ENCODE data around the gene FYCO1. TPM values are rescaled to one million over a fixed set of nuclear protein-coding genes. Genes with fewer than 3 reads are reported as not detected.

The FYCO1 gene
- total and polyA plus RNA-seq, 2 of the 8 experiments (the other 6 are each of a cell fraction or from before 2014, with no cell fraction given): 4.8 to 10.8 TPM

GRCh38 chr3:45986303-45986982, 9.2 kb downstream of the FYCO1 start:
- Histone ChIP-seq H3K79me1 (ENCODE audit: low read depth, low read length) (peaks cover 10% of the 10 kb centered on the region), H3K36me3 (ENCODE audit: control insufficient read depth in 2 of 4, insufficient read depth in 4 of 4, low read length in 3 of 4) (peaks cover under 1 to 30% (median 22%) of the 10 kb centered on the region in 4 experiments; a peak in 7 of 8 replicates), H2BK12ac (ENCODE audit: low read depth, low read length) (no peak overlapping the region), H3K9me3 (ENCODE audit: insufficient read depth in 2 of 2, low read depth in 1 of 2, low read length in 1 of 2) (no peaks in the 10 kb centered on the region), H4K20me1 (replicated peaks in 1 of 2; ENCODE audit: control insufficient read depth in 1 of 2, insufficient read depth in 2 of 2, low read length in 2 of 2) (peaks cover 0 to 6% of the 10 kb centered on the region in 2 experiments), H3K4me2 (ENCODE audit: insufficient read depth in 1 of 2, low read depth in 2 of 2, low read length in 2 of 2) (no peak overlapping the region), H3K23ac (ENCODE audit: insufficient read length) (no peak overlapping the region), H2AK5ac (ENCODE audit: low read depth, low read length) (no peak overlapping the region), H3K9ac (replicated peaks in 1 of 4; ENCODE audit: extremely low read depth in 1 of 4, low read depth in 3 of 4, low read length in 3 of 4) (no peak overlapping the region), H3K27ac (ENCODE audit: low read depth, low read length) (no peak overlapping the region), H3K79me2 (ENCODE audit: control insufficient read depth in 1 of 2, insufficient read depth in 2 of 2, low read length in 2 of 2) (peaks cover 0 to 53% of the 10 kb centered on the region in 2 experiments; a peak in 2 of 4 replicates), H4K5ac (ENCODE audit: insufficient read length, low read depth, low read length) (no peak overlapping the region), H3K56ac (replicated peaks; ENCODE audit: insufficient read length, low read depth, low read length) (no peak overlapping the region), H3K27me3 (replicated peaks in 1 of 4; ENCODE audit: control insufficient read depth in 3 of 4, extremely low read depth in 1 of 4, insufficient read depth in 3 of 4, low read length in 3 of 4) (no peaks in the 10 kb centered on the region), H3K4me3 (ENCODE audit: extremely low read depth in 1 of 4, insufficient read depth in 2 of 4, low read depth in 3 of 4, low read length in 4 of 4) (no peak overlapping the region), H2BK5ac (ENCODE audit: low read depth, low read length) (no peak overlapping the region), H3K14ac (ENCODE audit: insufficient read length) (no peak overlapping the region), H2BK20ac (ENCODE audit: low read length) (no peak overlapping the region), H4K8ac (ENCODE audit: extremely low read depth, insufficient read depth, low read length) (no peak overlapping the region; the same call in 1 of the 2 replicates), H3K18ac (ENCODE audit: extremely low read depth, low read length) (no peak overlapping the region), H4K91ac (replicated peaks; ENCODE audit: insufficient read length, low read length) (no peak overlapping the region), H3K23me2 (ENCODE audit: low read depth, low read length) (no peaks in the 10 kb centered on the region), H2AFZ (ENCODE audit: low read length) (no peak overlapping the region), H3K4ac (replicated peaks; ENCODE audit: insufficient read length, low read depth, low read length) (no peak overlapping the region), H3K4me1 (replicated peaks in 1 of 4; ENCODE audit: control insufficient read depth in 3 of 4, insufficient read depth in 4 of 4, low read length in 3 of 4) (peaks cover 0 to 4% (median 2%) of the 10 kb centered on the region in 4 experiments; a peak in 3 of 7 replicates), H2BK15ac (ENCODE audit: low read length) (no peak overlapping the region), H2BK120ac (replicated peaks; ENCODE audit: low read depth, low read length) (no peak overlapping the region)
- WGBS, 2 experiments (ENCODE audit: extremely low coverage in 1 of 2, insufficient coverage in 1 of 2, insufficient read length in 1 of 2, insufficient replicate concordance in 2 of 2, low coverage in 1 of 2, low lambda C conversion rate in 2 of 2, missing lambda C conversion rate in 1 of 2): 90% methylated on average over 4 of the region's 5 CpGs; no CpG with 5 or more reads in 1 of the 2 experiments
- FAIRE-seq: no peak
- CTCF ChIA-PET (ENCODE audit: partially characterized antibody): interaction anchor here (1.0 kb wide), 1 partner anchor 93 kb away, joined by 3 read pairs; no protein-coding TSS in a partner anchor
- POLR2A ChIA-PET (ENCODE audit: partially characterized antibody): interaction anchor here (1.2 kb wide), 2 partner anchors 8 to 9 kb away, joined by 3 read pairs; partner anchors contain the start of gene FYCO1
- no peak for DNase-seq (ENCODE audit: low read depth in 1 of 2, low spot score in 2 of 2)
- TF ChIP-seq RNF2 (IDR thresholded peaks at IDR 0.05; ENCODE audit: borderline replicate concordance, low read depth, low read length, missing control alignments, poor library complexity, severe bottlenecking) (no peak), SAP30 (IDR thresholded peaks at IDR 0.05; ENCODE audit: insufficient read depth, insufficient replicate concordance, low read length) (no peak), BCL11A (IDR thresholded peaks at IDR 0.05; ENCODE audit: low read depth in 2 of 2, low read length in 2 of 2) (no peak), JUN (IDR thresholded peaks at IDR 0.05; ENCODE audit: low read depth, low read length) (no peak), SP1 (IDR thresholded peaks at IDR 0.05; ENCODE audit: low read depth, low read length) (no peak), GTF2F1 (IDR thresholded peaks at IDR 0.05; ENCODE audit: borderline replicate concordance, low read depth, low read length) (no peak), GABPA (IDR thresholded peaks at IDR 0.05; ENCODE audit: borderline replicate concordance, insufficient read depth, low read length) (no peak), EGR1 (IDR thresholded peaks at IDR 0.05; ENCODE audit: borderline replicate concordance, low read depth, low read length) (no peak), POLR2AphosphoS5 (IDR thresholded peaks at IDR 0.05; ENCODE audit: low read depth, low read length) (no peak)
- TF ChIP-seq, protein P1, sequence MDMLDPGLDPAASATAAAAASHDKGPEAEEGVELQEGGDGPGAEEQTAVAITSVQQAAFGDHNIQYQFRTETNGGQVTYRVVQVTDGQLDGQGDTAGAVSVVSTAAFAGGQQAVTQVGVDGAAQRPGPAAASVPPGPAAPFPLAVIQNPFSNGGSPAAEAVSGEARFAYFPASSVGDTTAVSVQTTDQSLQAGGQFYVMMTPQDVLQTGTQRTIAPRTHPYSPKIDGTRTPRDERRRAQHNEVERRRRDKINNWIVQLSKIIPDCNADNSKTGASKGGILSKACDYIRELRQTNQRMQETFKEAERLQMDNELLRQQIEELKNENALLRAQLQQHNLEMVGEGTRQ (IDR thresholded peaks at IDR 0.05; ENCODE audit: low read length): no peak
